Measurements from ENCODE around the gene PRMT1. TPM values are rescaled to one million over a fixed set of nuclear protein-coding genes. Genes with fewer than 3 reads are reported as not detected.

PRMT1 gene
- total and polyA plus RNA-seq, 12 donors = 80.4 to 262 (median 160) TPM

- H3K27me3 ChIP-seq = no peaks in the 10 kb centered on the region
- peaks cover 29 to 50% of the 10 kb centered on the region in 2 donors for H3K4me1 ChIP-seq (replicated peaks in 1 of 2)
- peak overlapping the region; percentile 37 to 93 (median 72) for H3K4me3 ChIP-seq
- H3K36me3 ChIP-seq (replicated peaks in 1 of 2) = peaks cover 0 to 22% of the 10 kb centered on the region in 2 donors
- H3K9me3 ChIP-seq (replicated peaks in 1 of 3) = no peaks in the 10 kb centered on the region
- intact Hi-C loops (cut with DNase I) = no loop called here
- H3K27ac ChIP-seq = peak overlapping the region in 4 of 5 donors; percentile 76 to 99 (median 86)
- TF ChIP-seq CTCF (IDR thresholded peaks at IDR 0.05) (no peak), POLR2A (IDR thresholded peaks at IDR 0.05) (no peak)
- WGBS, 4 donors = 4 to 10% (median 9%) methylated on average over 4 to 5 of the region's 5 CpGs
- DNase-seq = no peak
Observed at GRCh38 chr19:49642492-49643035, 34.5 kb upstream of the PRMT1 start.

- peak in 1 of 7 donors; percentile 13 for DNase-seq
- Histone ChIP-seq H3K9me3 (replicated peaks in 1 of 3) (no peaks in the 10 kb centered on the region), H3K4me1 (replicated peaks in 1 of 2) (peaks cover 25 to 43% of the 10 kb centered on the region in 2 donors), H3K36me3 (replicated peaks in 1 of 2) (peaks cover 0 to 31% of the 10 kb centered on the region in 2 donors), H3K4me3 (no peak overlapping the region), H3K27ac (peak overlapping the region in 2 of 5 donors; percentile 0 to 1), H3K27me3 (no peaks in the 10 kb centered on the region)
- TF ChIP-seq CTCF (IDR thresholded peaks at IDR 0.05) (no peak), POLR2A (IDR thresholded peaks at IDR 0.05) (no peak)
- WGBS, 4 donors = 70 to 81% (median 75%) methylated on average over 2 of the region's 2 CpGs
- intact Hi-C loops (cut with DNase I) = no loop called here
Observed at GRCh38 chr19:49643466-49643865, 33.6 kb upstream of the PRMT1 start.

- no peak for DNase-seq
- no peaks in the 10 kb centered on the region for H3K9me3 ChIP-seq (replicated peaks in 1 of 3)
- TF ChIP-seq CTCF (IDR thresholded peaks at IDR 0.05) (no peak), POLR2A (IDR thresholded peaks at IDR 0.05) (no peak)
- no peak overlapping the region for H3K27ac ChIP-seq
- H3K27me3 ChIP-seq = no peaks in the 10 kb centered on the region
- intact Hi-C loops (cut with DNase I) = no loop called here
- peaks cover 19 to 35% of the 10 kb centered on the region in 2 donors for H3K4me1 ChIP-seq (replicated peaks in 1 of 2)
- WGBS, 4 donors = 88 to 92% (median 90%) methylated on average over 11 of the region's 11 CpGs
- H3K4me3 ChIP-seq = no peak overlapping the region
- H3K36me3 ChIP-seq (replicated peaks in 1 of 2) = peaks cover 0 to 43% of the 10 kb centered on the region in 2 donors
Observed at GRCh38 chr19:49645592-49645991, 31.5 kb upstream of the PRMT1 start.

GRCh38 chr19:49645995-49646394, 31.1 kb upstream of the PRMT1 start:
- Histone ChIP-seq H3K27ac (no peak overlapping the region), H3K9me3 (replicated peaks in 1 of 3) (no peaks in the 10 kb centered on the region), H3K36me3 (replicated peaks in 1 of 2) (peaks cover 0 to 43% of the 10 kb centered on the region in 2 donors), H3K4me1 (replicated peaks in 1 of 2) (peaks cover 17 to 33% of the 10 kb centered on the region in 2 donors), H3K4me3 (no peak overlapping the region), H3K27me3 (no peaks in the 10 kb centered on the region)
- no peak for DNase-seq
- intact Hi-C loops (cut with DNase I) = no loop called here
- TF ChIP-seq CTCF (IDR thresholded peaks at IDR 0.05) (no peak), POLR2A (IDR thresholded peaks at IDR 0.05) (no peak)
- 89 to 91% (median 89%) methylated on average over 9 to 13 of the region's 13 CpGs for WGBS, 4 donors
